ENCODE measurements around the gene CEP41. TPM values are rescaled to one million over a fixed set of nuclear protein-coding genes. Genes with fewer than 3 reads are reported as not detected.

The CEP41 gene
- total RNA-seq, 1 experiment from 2014 or later: 7.1 TPM

GRCh38 chr7:130371046-130371445, 69.8 kb downstream of the CEP41 start (continued):
- TF ChIP-seq, protein P1, sequence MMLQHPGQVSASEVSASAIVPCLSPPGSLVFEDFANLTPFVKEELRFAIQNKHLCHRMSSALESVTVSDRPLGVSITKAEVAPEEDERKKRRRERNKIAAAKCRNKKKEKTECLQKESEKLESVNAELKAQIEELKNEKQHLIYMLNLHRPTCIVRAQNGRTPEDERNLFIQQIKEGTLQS (CRISPR knock-in tag; conservative IDR thresholded peaks at IDR 0.05): no peak
- TF ChIP-seq ZSCAN18 (CRISPR knock-in tag; IDR thresholded peaks at IDR 0.05) (no peak), CDX4 (CRISPR knock-in tag; IDR thresholded peaks at IDR 0.05; ENCODE audit: borderline replicate concordance) (no peak), ZNF121 (CRISPR knock-in tag; IDR thresholded peaks at IDR 0.05) (no peak), AFF4 (CRISPR knock-in tag; IDR thresholded peaks at IDR 0.05; ENCODE audit: borderline replicate concordance) (no peak), SMAD4 (CRISPR knock-in tag; IDR thresholded peaks at IDR 0.05) (no peak)
- TF ChIP-seq, protein P2, sequence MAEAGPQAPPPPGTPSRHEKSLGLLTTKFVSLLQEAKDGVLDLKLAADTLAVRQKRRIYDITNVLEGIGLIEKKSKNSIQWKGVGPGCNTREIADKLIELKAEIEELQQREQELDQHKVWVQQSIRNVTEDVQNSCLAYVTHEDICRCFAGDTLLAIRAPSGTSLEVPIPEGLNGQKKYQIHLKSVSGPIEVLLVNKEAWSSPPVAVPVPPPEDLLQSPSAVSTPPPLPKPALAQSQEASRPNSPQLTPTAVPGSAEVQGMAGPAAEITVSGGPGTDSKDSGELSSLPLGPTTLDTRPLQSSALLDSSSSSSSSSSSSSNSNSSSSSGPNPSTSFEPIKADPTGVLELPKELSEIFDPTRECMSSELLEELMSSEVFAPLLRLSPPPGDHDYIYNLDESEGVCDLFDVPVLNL (CRISPR knock-in tag; IDR thresholded peaks at IDR 0.05; ENCODE audit: borderline replicate concordance, low read depth): no peak
- TF ChIP-seq, protein P3, sequence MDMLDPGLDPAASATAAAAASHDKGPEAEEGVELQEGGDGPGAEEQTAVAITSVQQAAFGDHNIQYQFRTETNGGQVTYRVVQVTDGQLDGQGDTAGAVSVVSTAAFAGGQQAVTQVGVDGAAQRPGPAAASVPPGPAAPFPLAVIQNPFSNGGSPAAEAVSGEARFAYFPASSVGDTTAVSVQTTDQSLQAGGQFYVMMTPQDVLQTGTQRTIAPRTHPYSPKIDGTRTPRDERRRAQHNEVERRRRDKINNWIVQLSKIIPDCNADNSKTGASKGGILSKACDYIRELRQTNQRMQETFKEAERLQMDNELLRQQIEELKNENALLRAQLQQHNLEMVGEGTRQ (CRISPR knock-in tag; IDR thresholded peaks at IDR 0.05): no peak

GRCh38 chr7:130369831-130370550, 70.8 kb downstream of the CEP41 start:
- Mint-ChIP-seq H3K27ac (no peak overlapping the region), H3K4me3 (no peak overlapping the region), H3K9me3 (peaks cover 5% of the 10 kb centered on the region), H3K27me3 (ENCODE audit: low read depth) (no peaks in the 10 kb centered on the region), H3K4me1 (peaks cover 36% of the 10 kb centered on the region), H3K36me3 (peaks cover 3% of the 10 kb centered on the region; the same call in 1 of the 2 replicates)
- ChIA-PET POLR2A (no interaction called here), CTCF (interaction anchor here (1.0 kb wide), 1 partner anchor 11 kb away, joined by 4 read pairs; no protein-coding TSS in a partner anchor)
- DNase-seq (ENCODE audit: low spot score): no peak
- TF ChIP-seq GABPB1 (CRISPR knock-in tag; IDR thresholded peaks at IDR 0.05) (no peak), E2F5 (CRISPR knock-in tag; IDR thresholded peaks at IDR 0.05) (no peak), ZNF532 (CRISPR knock-in tag; IDR thresholded peaks at IDR 0.05; ENCODE audit: borderline replicate concordance) (no peak), FOXP1 (CRISPR knock-in tag; IDR thresholded peaks at IDR 0.05; ENCODE audit: borderline replicate concordance) (no peak), ATF2 (CRISPR knock-in tag; IDR thresholded peaks at IDR 0.05; ENCODE audit: borderline replicate concordance, low read depth) (no peak), HMGA2 (CRISPR knock-in tag; IDR thresholded peaks at IDR 0.05) (no peak)
- no peak for ATAC-seq
